Activated CD4-positive, alpha-beta memory T cell treated with anti-CD3 and anti-CD28 coated beads for 36 hours (primary cell): Measurements from ENCODE around the gene KIF26B. TPM values are rescaled to one million over a fixed set of nuclear protein-coding genes. Genes with fewer than 3 reads are reported as not detected.

Experiments used
- CTCF ChIA-PET: fragments of 350-600 bp; sonication (Branson Sonifier 250); formaldehyde crosslinking; loops from one replicate; lab custom pipeline; 2021; ENCODE audit warnings: antibody characterized with exemption, inconsistent platforms; lab: Charles Lee
- POLR2A ChIA-PET: fragments of 350-600 bp; sonication (Branson Sonifier 250); formaldehyde crosslinking; loops from one replicate; lab custom pipeline; 2021; ENCODE audit warnings: antibody characterized with exemption; lab: Charles Lee
- DNase-seq: peaks from one replicate; pipeline ENCODE4 v3.0.0-alpha.2; 2020
- H3K27ac Mint-ChIP-seq: one replicate; pipeline ENCODE4 v1.8.0; 2021; ENCODE audit warnings: mixed read lengths
- H3K27me3 Mint-ChIP-seq: one replicate; pipeline ENCODE4 v1.8.0; 2021; ENCODE audit warnings: mixed read lengths
- H3K36me3 Mint-ChIP-seq: one replicate; pipeline ENCODE4 v1.8.0; 2021; ENCODE audit warnings: mixed read lengths
- H3K4me1 Mint-ChIP-seq: one replicate; pipeline ENCODE4 v1.8.0; 2021; ENCODE audit warnings: low read depth, mixed read lengths
- H3K4me3 Mint-ChIP-seq: one replicate; pipeline ENCODE4 v1.8.0; 2021; ENCODE audit warnings: mild to moderate bottlenecking, mixed read lengths
- H3K9me3 Mint-ChIP-seq: one replicate; pipeline ENCODE4 v1.8.0; 2021; ENCODE audit warnings: mixed read lengths
- intact Hi-C: fragments of 100-400 bp; cut with micrococcal nuclease; formaldehyde crosslinking; loops from one replicate; pipeline ENCODE4 v1.15.1; 2023
- total RNA-seq, 2 experiments: library from RNA; stranded (reverse); gene quantifications; one replicate each; pipeline ENCODE4 v1.2.3, GENCODE V29; 2021

Gene KIF26B
- total RNA-seq, 2 experiments from 2014 or later = not detected

DNA sequence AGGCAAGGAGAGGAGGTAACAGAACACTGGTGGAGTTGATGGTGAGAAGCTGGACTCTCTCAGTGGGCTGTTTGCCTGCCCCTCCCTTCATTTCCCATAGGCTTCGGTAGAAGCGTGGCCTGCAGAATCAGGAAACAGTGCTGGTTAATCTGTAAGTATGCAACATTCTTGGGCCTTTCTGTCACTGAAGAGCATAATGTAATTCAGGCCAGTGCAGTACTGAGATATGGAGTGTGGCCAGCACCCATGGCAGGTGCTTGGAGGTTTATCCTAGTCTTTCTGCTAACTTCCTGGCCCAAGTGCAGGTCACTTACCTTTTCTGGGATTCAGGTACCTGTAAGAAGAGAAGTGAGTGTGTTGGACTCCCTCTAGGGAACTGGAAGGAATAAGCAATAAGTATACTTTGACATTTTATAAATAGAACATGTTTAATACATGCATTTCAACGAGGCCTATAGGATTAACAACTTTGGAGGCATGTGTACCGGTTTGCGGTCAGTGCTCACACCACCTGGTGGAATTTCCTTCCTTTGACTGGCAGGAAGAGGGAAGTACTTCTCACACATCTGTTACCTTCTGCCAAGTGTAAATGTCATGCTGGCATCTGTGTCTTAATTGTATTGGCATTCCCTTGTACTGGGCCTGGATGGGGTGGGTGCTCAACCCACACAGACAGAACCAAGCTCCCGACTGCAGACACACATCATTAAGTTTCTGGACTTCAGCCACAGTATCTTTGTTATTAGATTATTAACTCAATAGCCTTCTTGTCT lies 105.5 kb downstream of the KIF26B start:
- Mint-ChIP-seq H3K4me1 (no peaks in the 10 kb centered on the region), H3K9me3 (no peaks in the 10 kb centered on the region), H3K27me3 (peaks cover 11% of the 10 kb centered on the region), H3K36me3 (no peaks in the 10 kb centered on the region), H3K4me3 (no peak overlapping the region), H3K27ac (no peak overlapping the region)
- intact Hi-C loops = no loop called here
- no peak for DNase-seq
- ChIA-PET CTCF (no interaction called here), POLR2A (no interaction called here)

- Mint-ChIP-seq H3K36me3 (no peaks in the 10 kb centered on the region), H3K4me1 (no peaks in the 10 kb centered on the region), H3K4me3 (no peak overlapping the region), H3K27me3 (peaks cover 11% of the 10 kb centered on the region), H3K27ac (no peak overlapping the region), H3K9me3 (no peaks in the 10 kb centered on the region)
- intact Hi-C loops = no loop called here
- DNase-seq = no peak
- POLR2A ChIA-PET = no interaction called here
- CTCF ChIA-PET = no interaction called here
These were observed 106.1 kb downstream of the KIF26B start for GRCh38 chr1:245260883-245261282.

DNA sequence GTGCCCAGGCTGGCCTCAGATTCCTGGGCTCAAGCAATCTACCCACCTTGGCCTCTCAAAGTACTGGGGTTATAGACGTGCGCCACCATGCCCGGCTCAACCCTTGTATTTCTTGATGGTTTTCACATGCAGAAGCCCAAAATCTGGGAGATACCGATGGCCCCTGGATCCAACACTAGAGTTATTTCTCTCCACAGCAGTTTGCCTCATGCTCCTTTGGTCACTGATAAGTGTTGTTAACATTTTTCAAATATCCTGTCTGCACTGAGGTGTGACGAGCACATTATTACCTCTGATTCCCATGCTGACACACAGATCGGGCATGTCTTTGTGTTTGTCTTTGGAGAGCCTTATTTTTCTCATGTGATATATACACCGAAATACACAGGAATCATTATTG lies 107.0 kb downstream of the KIF26B start:
- CTCF ChIA-PET = no interaction called here

GRCh38 chr1:245263529-245264095 lies 108.8 kb downstream of the KIF26B start:
- CTCF ChIA-PET = no interaction called here
- H3K36me3 Mint-ChIP-seq = no peaks in the 10 kb centered on the region
- H3K27me3 Mint-ChIP-seq = peaks cover 3% of the 10 kb centered on the region
- H3K27ac Mint-ChIP-seq = no peak overlapping the region
- no peak overlapping the region for H3K4me3 Mint-ChIP-seq
- intact Hi-C loops = no loop called here
- no peaks in the 10 kb centered on the region for H3K9me3 Mint-ChIP-seq
- H3K4me1 Mint-ChIP-seq = no peaks in the 10 kb centered on the region
- POLR2A ChIA-PET = no interaction called here
- DNase-seq = no peak

More for the DNA sequence above, 107.0 kb downstream of the KIF26B start:
- no peak overlapping the region for H3K27ac Mint-ChIP-seq
- H3K27me3 Mint-ChIP-seq = peaks cover 11% of the 10 kb centered on the region
- no peak for DNase-seq
- POLR2A ChIA-PET = no interaction called here
- H3K4me1 Mint-ChIP-seq = no peaks in the 10 kb centered on the region
- intact Hi-C loops = no loop called here
- no peak overlapping the region for H3K4me3 Mint-ChIP-seq
- no peaks in the 10 kb centered on the region for H3K9me3 Mint-ChIP-seq
- H3K36me3 Mint-ChIP-seq = no peaks in the 10 kb centered on the region

GRCh38 chr1:245264226-245264625 lies 109.4 kb downstream of the KIF26B start:
- intact Hi-C loops = no loop called here
- Mint-ChIP-seq H3K27me3 (peaks cover 3% of the 10 kb centered on the region), H3K9me3 (no peaks in the 10 kb centered on the region), H3K4me3 (no peak overlapping the region), H3K27ac (no peak overlapping the region), H3K36me3 (no peaks in the 10 kb centered on the region), H3K4me1 (no peaks in the 10 kb centered on the region)
- CTCF ChIA-PET = no interaction called here
- POLR2A ChIA-PET = interaction anchor here (0.5 kb wide), 1 partner anchor 1442 kb away, joined by 4 read pairs; no protein-coding TSS in a partner anchor
- DNase-seq = no peak

DNA sequence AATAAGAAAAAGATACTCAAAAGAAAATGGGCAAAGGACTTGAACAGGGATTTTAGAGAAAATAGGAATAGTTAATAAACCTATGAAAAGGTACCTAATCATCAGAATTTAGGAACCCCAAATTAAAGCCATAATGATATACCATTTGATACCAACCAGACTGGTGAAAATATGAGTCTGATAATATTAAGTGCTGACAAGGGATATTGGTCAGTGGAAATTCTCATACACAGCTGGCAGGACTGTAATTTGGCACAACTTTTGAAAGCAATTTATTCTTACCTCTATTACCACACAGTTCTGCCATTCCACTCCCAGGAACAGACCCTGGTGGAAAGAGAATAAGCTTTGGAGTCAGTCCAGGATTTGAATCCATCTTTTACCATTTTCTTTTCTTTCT lies 111.3 kb downstream of the KIF26B start:
- H3K36me3 Mint-ChIP-seq = no peaks in the 10 kb centered on the region
- no peaks in the 10 kb centered on the region for H3K4me1 Mint-ChIP-seq
- CTCF ChIA-PET = no interaction called here
- peaks cover 5% of the 10 kb centered on the region for H3K27me3 Mint-ChIP-seq
- POLR2A ChIA-PET = no interaction called here
- H3K9me3 Mint-ChIP-seq = peaks cover 5% of the 10 kb centered on the region
- intact Hi-C loops = no loop called here
- no peak overlapping the region for H3K4me3 Mint-ChIP-seq
- DNase-seq = no peak
- no peak overlapping the region for H3K27ac Mint-ChIP-seq

GRCh38 chr1:245270063-245270462 lies 115.3 kb downstream of the KIF26B start:
- Mint-ChIP-seq H3K4me1 (no peaks in the 10 kb centered on the region), H3K36me3 (no peaks in the 10 kb centered on the region), H3K27me3 (peaks cover 3% of the 10 kb centered on the region), H3K9me3 (peaks cover 6% of the 10 kb centered on the region), H3K27ac (no peak overlapping the region), H3K4me3 (no peak overlapping the region)
- no peak for DNase-seq
- POLR2A ChIA-PET = no interaction called here
- CTCF ChIA-PET = no interaction called here
- intact Hi-C loops = loop anchor here (10.0 kb wide), 1 partner anchor 115 kb away; the partner anchor contains the start of gene KIF26B

- no peak for DNase-seq
- no peak overlapping the region for H3K27ac Mint-ChIP-seq
- peaks cover 6% of the 10 kb centered on the region for H3K9me3 Mint-ChIP-seq
- ChIA-PET POLR2A (no interaction called here), CTCF (no interaction called here)
- intact Hi-C loops = loop anchor here (10.0 kb wide), 1 partner anchor 116 kb away; the partner anchor contains the start of gene KIF26B
- no peaks in the 10 kb centered on the region for H3K4me1 Mint-ChIP-seq
- H3K27me3 Mint-ChIP-seq = peaks cover 3% of the 10 kb centered on the region
- H3K4me3 Mint-ChIP-seq = no peak overlapping the region
- no peaks in the 10 kb centered on the region for H3K36me3 Mint-ChIP-seq
These were observed 116.2 kb downstream of the KIF26B start for GRCh38 chr1:245270972-245271371.

- peaks cover 12% of the 10 kb centered on the region for H3K27me3 Mint-ChIP-seq
- CTCF ChIA-PET = no interaction called here
- H3K27ac Mint-ChIP-seq = no peak overlapping the region
- no peaks in the 10 kb centered on the region for H3K4me1 Mint-ChIP-seq
- no peaks in the 10 kb centered on the region for H3K36me3 Mint-ChIP-seq
- peaks cover 6% of the 10 kb centered on the region for H3K9me3 Mint-ChIP-seq
- intact Hi-C loops = loop anchor here (10.0 kb wide), 1 partner anchor 118 kb away; the partner anchor contains the start of gene KIF26B
- POLR2A ChIA-PET = no interaction called here
- DNase-seq = no peak
- H3K4me3 Mint-ChIP-seq = no peak overlapping the region
These were observed 117.9 kb downstream of the KIF26B start for GRCh38 chr1:245272676-245273075.

DNA sequence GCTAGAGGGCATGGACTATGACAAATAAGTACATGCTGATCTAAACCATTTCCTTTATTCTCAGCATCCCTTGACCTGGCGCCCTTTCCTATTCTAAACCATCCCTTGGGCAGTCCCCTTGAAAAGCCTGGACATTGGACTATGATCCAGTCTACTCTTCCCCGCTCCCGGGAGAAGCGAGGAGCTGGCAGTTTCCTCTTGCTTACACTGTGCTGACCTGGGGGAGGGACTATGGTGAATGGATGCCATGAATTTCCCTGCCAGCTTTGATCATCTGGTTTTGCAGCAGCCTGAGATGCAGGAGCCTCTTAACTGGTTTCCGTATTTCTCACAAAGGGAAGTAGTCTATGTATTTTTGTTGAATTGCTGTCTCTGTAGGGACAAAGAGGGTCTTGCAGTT lies 121.7 kb downstream of the KIF26B start:
- DNase-seq = no peak
- no peak overlapping the region for H3K27ac Mint-ChIP-seq
- POLR2A ChIA-PET = no interaction called here
- CTCF ChIA-PET = no interaction called here
- H3K36me3 Mint-ChIP-seq = no peaks in the 10 kb centered on the region
- intact Hi-C loops = loop anchor here (10.0 kb wide), 1 partner anchor 122 kb away; the partner anchor contains the start of gene KIF26B
- H3K4me1 Mint-ChIP-seq = no peaks in the 10 kb centered on the region
- H3K9me3 Mint-ChIP-seq = no peaks in the 10 kb centered on the region
- H3K4me3 Mint-ChIP-seq = no peak overlapping the region
- H3K27me3 Mint-ChIP-seq = peaks cover 14% of the 10 kb centered on the region

- DNase-seq = no peak
- intact Hi-C loops = loop anchor here (10.0 kb wide), 1 partner anchor 122 kb away; the partner anchor contains the start of gene KIF26B
- no peak overlapping the region for H3K27ac Mint-ChIP-seq
- H3K27me3 Mint-ChIP-seq = peaks cover 14% of the 10 kb centered on the region
- H3K9me3 Mint-ChIP-seq = no peaks in the 10 kb centered on the region
- no peak overlapping the region for H3K4me3 Mint-ChIP-seq
- no peaks in the 10 kb centered on the region for H3K4me1 Mint-ChIP-seq
- ChIA-PET POLR2A (no interaction called here), CTCF (no interaction called here)
- no peaks in the 10 kb centered on the region for H3K36me3 Mint-ChIP-seq
These were observed 122.5 kb downstream of the KIF26B start for GRCh38 chr1:245277276-245277675.

- no peak for DNase-seq
- H3K27ac Mint-ChIP-seq = no peak overlapping the region
- peaks cover 12% of the 10 kb centered on the region for H3K27me3 Mint-ChIP-seq
- intact Hi-C loops = loop anchor here (10.0 kb wide), 1 partner anchor 124 kb away; the partner anchor contains the start of gene KIF26B
- no peaks in the 10 kb centered on the region for H3K36me3 Mint-ChIP-seq
- ChIA-PET POLR2A (no interaction called here), CTCF (no interaction called here)
- no peak overlapping the region for H3K4me3 Mint-ChIP-seq
- H3K4me1 Mint-ChIP-seq = no peaks in the 10 kb centered on the region
- no peaks in the 10 kb centered on the region for H3K9me3 Mint-ChIP-seq
These were observed 124.1 kb downstream of the KIF26B start for GRCh38 chr1:245278846-245279245.
